HepG2 (cell line): Measurements from ENCODE around the gene MUC4. TPM values are rescaled to one million over a fixed set of nuclear protein-coding genes. Genes with fewer than 3 reads are reported as not detected.
A peak's percentile ranks its signal among the peaks of the same experiment; 100 is the strongest.

Experiments used
- FOSL2 ChIP-seq: sonication (generic); formaldehyde crosslinking; IDR thresholded peaks from 2 replicates; pipeline ENCODE4 v1.4.0; 2020; ENCODE audit warnings: missing genetic modification reagents
- KLF16 ChIP-seq, 2 experiments: sonication (generic) in 1 of 2; formaldehyde crosslinking in 1 of 2; IDR thresholded peaks; 2 replicates each; pipeline versions ENCODE4 v1.6.1 to v1.8.0; 2016 to 2023; ENCODE audit warnings: missing genetic modification reagents in 2 of 2, missing compliant biosample characterization in 1 of 2
- PAX8 ChIP-seq: sonication (generic); formaldehyde crosslinking; IDR thresholded peaks from 2 replicates; pipeline ENCODE4 v1.8.0; 2022; ENCODE audit warnings: mild to moderate bottlenecking, missing genetic modification reagents, borderline replicate concordance
- RBM39 ChIP-seq: fragments of 200-400 bp; formaldehyde crosslinking; IDR thresholded peaks from one replicate; pipeline ENCODE4 v1.6.1; 2018; ENCODE audit warnings: antibody characterized with exemption, mild to moderate bottlenecking, low read depth, low read length; ENCODE audit not compliant: poor library complexity, severe bottlenecking
- SALL1 ChIP-seq: sonication (generic); formaldehyde crosslinking; IDR thresholded peaks from 2 replicates; pipeline ENCODE4 v1.8.0; 2022; ENCODE audit warnings: mild to moderate bottlenecking, missing genetic modification reagents
- THAP11 ChIP-seq: IDR thresholded peaks from 2 replicates; pipeline ENCODE4 v1.6.1; 2016; ENCODE audit warnings: missing biosample characterization, missing genetic modification reagents
- TRAFD1 ChIP-seq: sonication (generic); formaldehyde crosslinking; IDR thresholded peaks from 2 replicates; pipeline ENCODE4 v1.5.1; 2020; ENCODE audit warnings: missing genetic modification reagents, mild to moderate bottlenecking, borderline replicate concordance
- ZNF644 ChIP-seq: IDR thresholded peaks from 2 replicates; pipeline ENCODE4 v1.6.1; 2016; ENCODE audit warnings: low read depth
- polyA plus RNA-seq, 8 experiments: library from polyadenylated mRNA; depleted of rRNA in 3 of 8; stranded (reverse) in 7 of 8; unstranded in 1 of 8; fragments of >200 nt; fragmentation: Illumina TruSeq in 4 of 8; extraction: Trizol in 4 of 8; gene quantifications; 2 replicates each; pipeline versions ENCODE4 v1.2.1 to v1.2.3, GENCODE V29; 2011 to 2016; ENCODE audit warnings: low read depth in 4 of 8, missing spikeins in 1 of 8, mixed read lengths in 1 of 8; ENCODE audit not compliant: insufficient read depth in 1 of 8
- total RNA-seq, 5 experiments: library from RNA; depleted of rRNA; stranded (reverse); fragments of >200 nt; fragmentation: Illumina TruSeq; extraction: Trizol; gene quantifications; 2 replicates each; pipeline ENCODE4 v1.2.3, GENCODE V29; 2016; ENCODE audit warnings: low read depth in 1 of 5
- TF ChIP-seq, protein P1 (sequence below): IDR thresholded peaks from 2 replicates; pipeline ENCODE4 v1.4.0; 2020; ENCODE audit warnings: mild to moderate bottlenecking, missing genetic modification reagents
- TF ChIP-seq, protein P2 (sequence below): sonication (generic); formaldehyde crosslinking; IDR thresholded peaks from 2 replicates; pipeline ENCODE4 v1.4.0; 2020; ENCODE audit warnings: missing genetic modification reagents, low read depth, mild to moderate bottlenecking, borderline replicate concordance
- TF ChIP-seq, protein P3 (sequence below): sonication (generic); formaldehyde crosslinking; IDR thresholded peaks from 2 replicates; pipeline ENCODE4 v1.4.0; 2020; ENCODE audit warnings: mild to moderate bottlenecking, missing genetic modification reagents

MUC4 gene
- total and polyA plus RNA-seq, 2 of the 13 experiments (the other 11 are each of a cell fraction or from before 2014, with no cell fraction given): not detected

GRCh38 chr3:195850857-195851543, 39.3 kb upstream of the MUC4 start (continued):
- TF ChIP-seq, protein P1, sequence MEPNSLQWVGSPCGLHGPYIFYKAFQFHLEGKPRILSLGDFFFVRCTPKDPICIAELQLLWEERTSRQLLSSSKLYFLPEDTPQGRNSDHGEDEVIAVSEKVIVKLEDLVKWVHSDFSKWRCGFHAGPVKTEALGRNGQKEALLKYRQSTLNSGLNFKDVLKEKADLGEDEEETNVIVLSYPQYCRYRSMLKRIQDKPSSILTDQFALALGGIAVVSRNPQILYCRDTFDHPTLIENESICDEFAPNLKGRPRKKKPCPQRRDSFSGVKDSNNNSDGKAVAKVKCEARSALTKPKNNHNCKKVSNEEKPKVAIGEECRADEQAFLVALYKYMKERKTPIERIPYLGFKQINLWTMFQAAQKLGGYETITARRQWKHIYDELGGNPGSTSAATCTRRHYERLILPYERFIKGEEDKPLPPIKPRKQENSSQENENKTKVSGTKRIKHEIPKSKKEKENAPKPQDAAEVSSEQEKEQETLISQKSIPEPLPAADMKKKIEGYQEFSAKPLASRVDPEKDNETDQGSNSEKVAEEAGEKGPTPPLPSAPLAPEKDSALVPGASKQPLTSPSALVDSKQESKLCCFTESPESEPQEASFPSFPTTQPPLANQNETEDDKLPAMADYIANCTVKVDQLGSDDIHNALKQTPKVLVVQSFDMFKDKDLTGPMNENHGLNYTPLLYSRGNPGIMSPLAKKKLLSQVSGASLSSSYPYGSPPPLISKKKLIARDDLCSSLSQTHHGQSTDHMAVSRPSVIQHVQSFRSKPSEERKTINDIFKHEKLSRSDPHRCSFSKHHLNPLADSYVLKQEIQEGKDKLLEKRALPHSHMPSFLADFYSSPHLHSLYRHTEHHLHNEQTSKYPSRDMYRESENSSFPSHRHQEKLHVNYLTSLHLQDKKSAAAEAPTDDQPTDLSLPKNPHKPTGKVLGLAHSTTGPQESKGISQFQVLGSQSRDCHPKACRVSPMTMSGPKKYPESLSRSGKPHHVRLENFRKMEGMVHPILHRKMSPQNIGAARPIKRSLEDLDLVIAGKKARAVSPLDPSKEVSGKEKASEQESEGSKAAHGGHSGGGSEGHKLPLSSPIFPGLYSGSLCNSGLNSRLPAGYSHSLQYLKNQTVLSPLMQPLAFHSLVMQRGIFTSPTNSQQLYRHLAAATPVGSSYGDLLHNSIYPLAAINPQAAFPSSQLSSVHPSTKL (CRISPR knock-in tag): peak; percentile 56
- TF ChIP-seq THAP11 (CRISPR knock-in tag): peak; percentile 68
- TF ChIP-seq SALL1 (CRISPR knock-in tag): peak; percentile 55
- peak in 1 of 2 experiments; percentile 67; a peak in 2 of 4 replicates for TF ChIP-seq KLF16 (CRISPR knock-in tag; IDR thresholded peaks at IDR 0.05)
- no peak for TF ChIP-seq PAX8
- no peak for TF ChIP-seq ZNF644 (CRISPR knock-in tag)
- TF ChIP-seq FOSL2 (CRISPR knock-in tag): peak; percentile 56
- TF ChIP-seq TRAFD1 (CRISPR knock-in tag): no peak
- no peak for TF ChIP-seq RBM39
- TF ChIP-seq, protein P2, sequence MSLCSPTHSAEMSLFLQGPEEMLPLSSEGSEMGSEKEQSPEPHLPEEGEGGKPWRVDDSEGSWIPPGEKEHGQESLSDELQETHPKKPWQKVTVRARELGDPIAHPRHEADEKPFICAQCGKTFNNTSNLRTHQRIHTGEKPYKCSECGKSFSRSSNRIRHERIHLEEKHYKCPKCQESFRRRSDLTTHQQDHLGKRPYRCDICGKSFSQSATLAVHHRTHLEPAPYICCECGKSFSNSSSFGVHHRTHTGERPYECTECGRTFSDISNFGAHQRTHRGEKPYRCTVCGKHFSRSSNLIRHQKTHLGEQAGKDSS (CRISPR knock-in tag): peak; percentile 65; the same call in 1 of the 2 replicates
- TF ChIP-seq, protein P3, sequence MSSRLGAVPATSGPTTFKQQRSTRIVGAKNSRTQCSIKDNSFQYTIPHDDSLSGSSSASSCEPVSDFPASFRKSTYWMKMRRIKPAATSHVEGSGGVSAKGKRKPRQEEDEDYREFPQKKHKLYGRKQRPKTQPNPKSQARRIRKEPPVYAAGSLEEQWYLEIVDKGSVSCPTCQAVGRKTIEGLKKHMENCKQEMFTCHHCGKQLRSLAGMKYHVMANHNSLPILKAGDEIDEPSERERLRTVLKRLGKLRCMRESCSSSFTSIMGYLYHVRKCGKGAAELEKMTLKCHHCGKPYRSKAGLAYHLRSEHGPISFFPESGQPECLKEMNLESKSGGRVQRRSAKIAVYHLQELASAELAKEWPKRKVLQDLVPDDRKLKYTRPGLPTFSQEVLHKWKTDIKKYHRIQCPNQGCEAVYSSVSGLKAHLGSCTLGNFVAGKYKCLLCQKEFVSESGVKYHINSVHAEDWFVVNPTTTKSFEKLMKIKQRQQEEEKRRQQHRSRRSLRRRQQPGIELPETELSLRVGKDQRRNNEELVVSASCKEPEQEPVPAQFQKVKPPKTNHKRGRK (CRISPR knock-in tag): no peak
